Subcutaneous abdominal adipose tissue (tissue), 5 donors: Measurements from ENCODE around the gene MOB4.
A peak's percentile ranks its signal among the peaks of the same experiment; 100 is the strongest.
"Not testable (repeated sequence)": the region's sequence is repeated elsewhere in the genome, so short reads cannot be mapped to it uniquely, and the experiment has no call there.

ENCODE experiments used
- H3K27ac ChIP-seq: one replicate; pipeline ENCODE4 v1.7.0; 2013; ENCODE audit warnings: low read depth, mild to moderate bottlenecking, inconsistent platforms, low read length, moderate library complexity
- H3K27me3 ChIP-seq, 5 donors: one replicate each; pipeline ENCODE4 v1.7.0; 2013; ENCODE audit warnings: low read length in 5 of 5, inconsistent platforms in 1 of 5; ENCODE audit not compliant: control insufficient read depth in 5 of 5, insufficient read depth in 4 of 5
- H3K36me3 ChIP-seq, 5 donors: one replicate each; pipeline ENCODE4 v1.7.0; 2013; ENCODE audit warnings: low read length in 5 of 5; ENCODE audit not compliant: control insufficient read depth in 5 of 5, insufficient read depth in 5 of 5
- H3K4me1 ChIP-seq, 5 donors: one replicate each; pipeline ENCODE4 v1.7.0; 2013; ENCODE audit warnings: low read length in 5 of 5, mild to moderate bottlenecking in 3 of 5, moderate library complexity in 1 of 5; ENCODE audit not compliant: control insufficient read depth in 5 of 5, insufficient read depth in 5 of 5
- H3K4me3 ChIP-seq, 5 donors: one replicate each; pipeline ENCODE4 v1.7.0; 2013; ENCODE audit warnings: low read length in 5 of 5, low read depth in 1 of 5
- H3K9ac ChIP-seq, 5 donors: one replicate each; pipeline ENCODE4 v1.7.0; 2013; ENCODE audit warnings: low read length in 5 of 5, mild to moderate bottlenecking in 4 of 5, moderate library complexity in 3 of 5
- H3K9me3 ChIP-seq, 5 donors: one replicate each; pipeline ENCODE4 v1.7.0; 2013; ENCODE audit warnings: low read length in 5 of 5; ENCODE audit not compliant: control insufficient read depth in 5 of 5
- donor health status: healthy.
- donor health status: healthy.
- donor health status: healthy.
- donor health status: healthy.
- donor health status: healthy.

MOB4 gene

DNA sequence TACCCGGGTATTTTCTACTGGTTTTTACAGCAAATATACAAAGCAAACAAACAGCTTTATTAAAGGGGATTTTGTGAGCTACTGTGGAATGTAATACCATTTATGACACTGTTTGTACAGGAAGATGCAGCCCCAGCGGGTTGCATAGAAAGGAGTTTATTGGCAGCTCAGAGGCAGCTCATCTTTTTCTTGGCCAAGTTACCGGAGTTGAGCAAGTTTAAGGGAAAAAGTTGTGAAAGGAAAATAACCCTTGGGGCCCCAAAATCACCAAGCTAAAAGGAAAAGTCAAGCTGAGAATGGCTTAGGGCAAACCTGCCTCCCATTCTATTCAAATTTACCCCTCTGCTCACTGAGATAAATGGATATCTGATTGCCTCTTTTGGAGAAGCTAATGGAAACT is 60.8 kb downstream of the MOB4 start:
- peaks cover 0 to 5% (median 3%) of the 10 kb centered on the region in 5 donors for H3K9me3 ChIP-seq
- peaks cover 2 to 24% (median 13%) of the 10 kb centered on the region in 5 donors for H3K4me1 ChIP-seq
- H3K27ac ChIP-seq, result peak overlapping the region; percentile 70

DNA sequence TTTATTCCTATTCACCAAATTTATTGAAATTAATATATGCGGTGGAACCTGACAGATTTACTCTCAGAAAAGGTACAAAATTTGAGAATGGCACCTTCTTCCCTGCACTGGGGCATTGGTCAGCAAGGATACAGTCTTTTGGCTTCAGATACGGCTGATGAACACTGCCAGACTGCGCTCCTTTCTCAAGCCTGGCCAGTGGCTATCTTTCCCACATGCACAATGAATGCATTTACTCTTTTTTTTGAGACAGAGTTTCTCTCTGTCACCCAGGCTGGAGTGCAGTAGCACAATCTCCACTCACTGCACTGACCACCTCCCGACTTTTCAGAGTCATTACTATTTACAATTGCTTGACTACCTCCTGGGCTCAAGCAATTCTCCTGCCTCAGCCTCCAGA is 61.6 kb downstream of the MOB4 start:
- Histone ChIP-seq H3K4me3 (no peak overlapping the region), H3K9me3 (peaks cover 0 to 5% (median 3%) of the 10 kb centered on the region in 5 donors), H3K27me3 (no peaks in the 10 kb centered on the region), H3K27ac (peak overlapping the region; percentile 70), H3K9ac (no peak overlapping the region), H3K36me3 (no peaks in the 10 kb centered on the region), H3K4me1 (peaks cover 2 to 19% (median 12%) of the 10 kb centered on the region in 5 donors)

More for the DNA sequence above, 60.8 kb downstream of the MOB4 start:
- Histone ChIP-seq H3K36me3 (peaks cover 0 to 4% (median 0%) of the 10 kb centered on the region in 5 donors), H3K9ac (peak overlapping the region in 1 of 5 donors; percentile 46), H3K4me3 (no peak overlapping the region), H3K27me3 (no peaks in the 10 kb centered on the region)

DNA sequence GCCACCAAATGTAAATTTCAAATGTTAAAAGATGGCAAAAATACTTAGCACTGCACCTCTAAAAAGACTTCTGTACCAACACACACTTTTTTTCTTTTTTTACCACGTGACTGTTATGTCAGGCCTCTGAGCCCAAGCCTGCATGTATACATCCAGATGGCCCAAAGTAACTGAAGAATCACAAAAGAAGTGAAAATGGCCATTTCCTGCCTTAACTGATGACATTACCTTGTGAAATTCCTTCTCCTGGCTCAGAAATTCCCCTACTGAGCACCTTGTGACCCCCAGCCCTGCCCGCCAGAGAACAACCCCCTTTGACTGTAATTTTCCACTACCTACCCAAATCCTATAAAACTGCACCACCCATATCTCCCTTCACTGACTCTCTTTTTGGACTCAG is 62.4 kb downstream of the MOB4 start:
- H3K9me3 ChIP-seq, H3K27ac ChIP-seq, H3K9ac ChIP-seq, H3K4me3 ChIP-seq, H3K27me3 ChIP-seq, H3K36me3 ChIP-seq: not testable (repeated sequence)
- peaks cover 2 to 19% (median 12%) of the 10 kb centered on the region in 5 donors for H3K4me1 ChIP-seq

DNA sequence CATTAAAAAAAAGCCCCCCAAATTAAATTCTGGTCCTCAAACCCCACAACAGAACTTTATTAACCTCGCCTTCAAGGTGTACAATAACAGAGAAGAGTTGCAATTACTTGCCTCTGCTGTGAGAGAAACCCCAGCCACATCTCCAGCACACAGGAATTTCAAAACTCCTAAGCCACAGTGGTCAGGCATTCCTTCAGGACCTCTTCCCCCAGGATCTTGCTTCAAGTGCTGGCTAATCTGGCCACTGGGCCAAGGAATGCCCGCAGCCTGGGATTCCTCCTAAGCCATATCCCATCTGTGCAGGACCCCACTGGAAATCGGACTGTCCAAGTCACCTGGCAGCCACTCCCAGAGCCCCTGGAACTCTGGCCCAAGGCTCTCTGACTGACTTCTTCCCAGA is 64.3 kb downstream of the MOB4 start:
- H3K9ac ChIP-seq, H3K4me3 ChIP-seq, H3K36me3 ChIP-seq, H3K9me3 ChIP-seq, H3K27ac ChIP-seq, H3K27me3 ChIP-seq: not testable (repeated sequence)
- H3K4me1 ChIP-seq, result peaks cover 2 to 19% (median 12%) of the 10 kb centered on the region in 5 donors

DNA sequence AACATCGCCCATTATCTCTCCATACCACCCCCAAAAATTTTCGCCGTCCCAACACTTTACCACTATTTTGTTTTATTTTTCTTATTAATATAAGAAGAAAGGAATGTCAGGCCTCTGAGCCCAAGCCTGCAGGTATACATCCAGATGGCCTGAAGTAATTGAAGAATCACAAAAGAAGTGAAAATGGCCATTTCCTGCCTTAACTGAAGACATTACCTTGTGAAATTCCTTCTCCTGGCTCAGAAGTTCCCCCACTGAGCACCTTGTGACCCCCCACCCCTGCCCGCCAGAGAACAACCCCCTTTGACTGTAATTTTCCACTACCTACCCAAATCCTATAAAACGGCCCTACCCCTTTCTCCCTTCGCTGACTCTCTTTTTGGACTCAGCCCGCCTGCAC is 71.4 kb downstream of the MOB4 start:
- H3K9me3 ChIP-seq, H3K4me1 ChIP-seq: not testable (repeated sequence)

DNA sequence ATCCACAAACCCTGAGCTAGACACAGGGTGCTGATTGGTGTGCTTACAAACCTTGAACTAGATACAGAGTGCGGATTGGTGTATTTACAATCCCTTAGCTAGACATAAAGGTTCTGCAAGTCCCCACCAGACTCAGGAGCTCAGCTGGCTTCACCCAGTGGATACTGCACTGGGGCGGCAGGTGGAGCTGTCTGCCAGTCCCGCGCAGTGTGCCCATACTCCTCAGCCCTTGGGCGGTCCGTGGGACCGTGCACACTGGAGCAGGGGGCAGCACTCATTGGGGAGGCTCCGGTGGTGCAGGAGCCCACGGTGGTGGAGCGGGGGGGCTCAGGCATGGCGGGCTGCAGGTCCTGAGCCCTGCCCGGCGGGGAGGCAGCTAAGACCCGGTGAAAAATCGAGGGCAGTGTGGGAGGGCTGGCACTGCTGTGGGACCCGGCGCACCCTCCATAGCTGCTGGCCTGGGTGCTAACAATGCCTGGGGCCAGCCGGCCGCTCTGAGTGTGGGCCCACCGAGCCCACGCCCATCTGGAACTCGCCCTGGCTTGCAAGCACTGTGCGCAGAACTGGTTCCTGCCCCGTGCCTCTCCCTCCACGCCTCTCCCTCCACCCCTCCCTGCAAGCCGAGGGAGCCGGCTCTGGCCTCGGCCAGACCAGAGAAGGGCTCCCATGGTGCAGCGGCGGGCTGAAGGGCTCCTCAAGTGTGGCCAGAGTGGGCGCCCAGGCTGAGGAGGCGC is 75.6 kb downstream of the MOB4 start:
- Histone ChIP-seq H3K4me1 (no peaks in the 10 kb centered on the region), H3K27ac (no peak overlapping the region), H3K27me3 (no peaks in the 10 kb centered on the region), H3K9ac (no peak overlapping the region), H3K36me3 (peaks cover 0 to 5% (median 3%) of the 10 kb centered on the region in 5 donors), H3K9me3 (no peaks in the 10 kb centered on the region), H3K4me3 (no peak overlapping the region)

More for the DNA sequence above, 71.4 kb downstream of the MOB4 start:
- H3K36me3 ChIP-seq, H3K9ac ChIP-seq, H3K27ac ChIP-seq, H3K4me3 ChIP-seq, H3K27me3 ChIP-seq: not testable (repeated sequence)

DNA sequence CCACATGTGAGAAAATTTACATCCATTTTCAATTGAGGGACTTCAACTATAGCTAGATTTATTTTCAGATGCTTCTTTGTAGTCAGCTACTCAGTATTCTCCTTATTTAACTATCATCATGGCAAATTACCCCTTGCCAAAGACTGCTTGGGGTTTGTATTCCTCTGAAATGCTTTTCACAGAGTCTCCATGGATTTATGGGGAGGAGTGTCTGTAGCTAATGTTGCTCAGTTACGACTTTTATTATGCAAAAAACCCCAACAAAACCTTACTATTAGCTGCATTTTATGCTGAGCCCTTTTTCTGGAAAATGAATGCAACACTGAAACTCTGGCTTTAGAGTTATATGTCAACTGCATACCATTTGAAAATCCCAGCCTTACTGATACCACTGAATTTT is 80.9 kb downstream of the MOB4 start:
- H3K27me3 ChIP-seq, result no peaks in the 10 kb centered on the region
- peak overlapping the region in 1 of 5 donors; percentile 20 for H3K9ac ChIP-seq
- peaks cover 0 to 2% (median 0%) of the 10 kb centered on the region in 5 donors for H3K36me3 ChIP-seq
- peak overlapping the region; percentile 51 for H3K27ac ChIP-seq
- H3K9me3 ChIP-seq, result no peaks in the 10 kb centered on the region
- peaks cover 0 to 18% (median 8%) of the 10 kb centered on the region in 5 donors for H3K4me1 ChIP-seq
- no peak overlapping the region for H3K4me3 ChIP-seq

DNA sequence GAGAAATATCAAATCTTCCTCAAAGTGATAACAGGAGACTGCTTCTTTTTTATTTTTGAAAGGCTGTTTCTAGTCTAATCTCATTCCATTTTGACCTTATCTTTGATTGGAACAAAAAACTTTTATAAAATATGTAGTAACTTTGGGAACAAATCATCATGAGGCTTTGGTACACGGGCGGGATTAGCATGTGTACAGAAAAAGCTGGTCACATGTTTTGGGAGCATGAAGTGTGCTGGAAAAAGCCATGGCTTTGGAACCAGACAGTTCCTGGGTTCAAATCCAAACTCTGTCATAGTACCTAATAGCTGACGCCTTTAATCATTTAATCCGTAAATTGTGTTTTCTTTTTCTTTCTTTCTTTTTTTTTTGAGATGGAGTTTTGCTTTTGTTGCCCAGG is 81.3 kb downstream of the MOB4 start:
- no peaks in the 10 kb centered on the region for H3K27me3 ChIP-seq
- H3K9me3 ChIP-seq, result no peaks in the 10 kb centered on the region
- H3K9ac ChIP-seq, result peak overlapping the region in 1 of 5 donors; percentile 20
- no peak overlapping the region for H3K4me3 ChIP-seq
- peaks cover 0 to 18% (median 8%) of the 10 kb centered on the region in 5 donors for H3K4me1 ChIP-seq
- peaks cover 0 to 2% (median 0%) of the 10 kb centered on the region in 5 donors for H3K36me3 ChIP-seq
- peak overlapping the region; percentile 51 for H3K27ac ChIP-seq

DNA sequence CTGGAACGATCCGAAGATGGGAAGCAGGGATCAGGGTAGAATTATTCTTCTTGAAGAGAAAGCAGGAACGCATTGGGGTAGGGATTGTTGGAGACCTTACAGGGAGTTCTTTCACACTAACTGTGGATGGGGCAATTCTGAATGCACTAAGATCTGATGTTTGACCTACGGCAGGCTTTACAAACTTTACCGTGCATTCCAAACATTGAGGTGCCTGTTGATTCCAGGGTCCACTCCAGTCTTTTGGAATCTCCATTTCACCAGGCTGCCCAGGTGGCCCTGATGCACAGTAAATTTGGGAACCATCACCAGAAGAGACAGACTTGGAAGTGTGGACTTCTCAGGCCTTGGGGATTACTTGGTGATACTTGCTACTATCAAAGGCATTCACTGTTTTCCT is 82.6 kb downstream of the MOB4 start:
- H3K36me3 ChIP-seq, result peaks cover 0 to 2% (median 0%) of the 10 kb centered on the region in 5 donors
- no peaks in the 10 kb centered on the region for H3K9me3 ChIP-seq
- H3K27ac ChIP-seq, result no peak overlapping the region
- no peak overlapping the region for H3K4me3 ChIP-seq
- H3K4me1 ChIP-seq, result peaks cover 0 to 18% (median 8%) of the 10 kb centered on the region in 5 donors
- H3K9ac ChIP-seq, result no peak overlapping the region
- H3K27me3 ChIP-seq, result no peaks in the 10 kb centered on the region

DNA sequence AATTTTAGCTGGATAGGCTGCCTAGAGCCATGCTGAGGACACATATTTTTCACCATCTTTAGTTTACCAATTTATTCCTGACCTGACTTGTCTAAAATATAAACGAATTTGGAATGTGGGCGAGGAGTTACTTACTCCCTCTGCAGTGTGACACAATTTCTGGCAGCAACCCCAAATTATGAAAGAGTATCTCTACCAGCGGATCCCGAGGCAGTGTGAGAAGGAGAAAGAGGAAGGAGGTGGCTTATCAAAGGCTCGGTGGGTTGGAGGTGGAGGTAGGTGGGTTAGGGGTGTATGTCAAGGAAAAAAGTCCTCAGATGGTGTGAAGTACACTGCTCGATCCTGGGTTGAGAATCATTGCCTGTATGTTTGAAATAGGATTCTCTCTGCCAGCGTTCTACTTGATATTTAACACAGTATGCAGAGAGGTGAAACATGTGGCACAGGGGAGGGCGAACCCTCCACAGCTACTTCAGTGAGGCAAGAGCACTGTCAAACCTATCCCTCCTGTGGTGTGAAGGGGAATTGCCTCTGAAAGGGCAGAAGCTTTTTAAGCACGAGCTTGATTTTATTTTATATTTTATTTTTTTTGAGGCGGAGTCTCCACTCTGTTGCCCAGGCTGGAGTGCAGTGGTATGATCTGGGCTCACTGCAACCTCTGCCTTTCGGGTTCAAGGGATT is 83.6 kb downstream of the MOB4 start:
- H3K4me3 ChIP-seq, result peak overlapping the region in 4 of 5 donors; percentile 7 to 66 (median 23)
- peaks cover 0 to 21% (median 8%) of the 10 kb centered on the region in 5 donors for H3K4me1 ChIP-seq
- peak overlapping the region; percentile 52 for H3K27ac ChIP-seq
- H3K9me3 ChIP-seq, result no peaks in the 10 kb centered on the region
- peak overlapping the region in 3 of 5 donors; percentile 31 to 51 (median 45) for H3K9ac ChIP-seq
- H3K36me3 ChIP-seq, result peaks cover 0 to 2% (median 0%) of the 10 kb centered on the region in 5 donors
- no peaks in the 10 kb centered on the region for H3K27me3 ChIP-seq
